ENCODE data around the gene ITGA8.

DNA sequence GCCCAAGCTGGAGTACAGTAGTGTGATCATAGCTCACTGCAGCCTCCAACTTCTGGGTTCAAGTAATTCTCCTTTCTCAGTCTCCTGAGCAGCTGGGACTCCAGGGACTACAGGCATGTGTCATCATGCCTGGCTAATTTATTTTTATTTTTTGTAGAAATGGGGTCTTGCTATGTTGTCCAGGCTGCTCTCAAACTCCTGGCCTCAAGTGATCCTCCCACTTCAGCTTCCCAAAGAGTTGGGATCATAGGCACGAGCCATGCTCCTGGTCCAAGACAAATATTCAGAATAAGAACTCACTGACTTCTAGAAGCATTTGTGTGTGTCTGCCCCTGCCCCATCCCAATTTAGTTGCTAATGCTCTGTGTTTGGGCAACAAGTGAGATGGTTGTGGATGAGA is 151.8 kb downstream of the ITGA8 start:
- TF ChIP-seq, protein P1, sequence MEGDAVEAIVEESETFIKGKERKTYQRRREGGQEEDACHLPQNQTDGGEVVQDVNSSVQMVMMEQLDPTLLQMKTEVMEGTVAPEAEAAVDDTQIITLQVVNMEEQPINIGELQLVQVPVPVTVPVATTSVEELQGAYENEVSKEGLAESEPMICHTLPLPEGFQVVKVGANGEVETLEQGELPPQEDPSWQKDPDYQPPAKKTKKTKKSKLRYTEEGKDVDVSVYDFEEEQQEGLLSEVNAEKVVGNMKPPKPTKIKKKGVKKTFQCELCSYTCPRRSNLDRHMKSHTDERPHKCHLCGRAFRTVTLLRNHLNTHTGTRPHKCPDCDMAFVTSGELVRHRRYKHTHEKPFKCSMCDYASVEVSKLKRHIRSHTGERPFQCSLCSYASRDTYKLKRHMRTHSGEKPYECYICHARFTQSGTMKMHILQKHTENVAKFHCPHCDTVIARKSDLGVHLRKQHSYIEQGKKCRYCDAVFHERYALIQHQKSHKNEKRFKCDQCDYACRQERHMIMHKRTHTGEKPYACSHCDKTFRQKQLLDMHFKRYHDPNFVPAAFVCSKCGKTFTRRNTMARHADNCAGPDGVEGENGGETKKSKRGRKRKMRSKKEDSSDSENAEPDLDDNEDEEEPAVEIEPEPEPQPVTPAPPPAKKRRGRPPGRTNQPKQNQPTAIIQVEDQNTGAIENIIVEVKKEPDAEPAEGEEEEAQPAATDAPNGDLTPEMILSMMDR (IDR thresholded peaks at IDR 0.05) = no peak
- TF ChIP-seq EZH2 (IDR thresholded peaks at IDR 0.05; ENCODE audit: borderline replicate concordance, insufficient read depth, low read depth, low read length, poor library complexity, severe bottlenecking) = no peak
